NOMO-1 (cell line): ENCODE results near the gene EFHD1.
"Not testable (repeated sequence)": the region's sequence is repeated elsewhere in the genome, so short reads cannot be mapped to it uniquely, and the experiment has no call there.

Experiments
- DNase-seq, 2 experiments: peaks; one replicate each; lab custom pipeline; 2025; ENCODE audit not compliant: unreplicated experiment in 2 of 2; lab: John Stamatoyannopoulos, UW

Gene EFHD1

GRCh38 chr2:232613538-232614134 is 19.8 kb upstream of the EFHD1 start:
- no peak for DNase-seq

- DNase-seq = no peak
These were observed 18.1 kb upstream of the EFHD1 start for GRCh38 chr2:232615339-232615738.

- DNase-seq = no peak
These were observed 12.2 kb upstream of the EFHD1 start for GRCh38 chr2:232621186-232621585.

- no peak for DNase-seq
These were observed 10.8 kb upstream of the EFHD1 start for GRCh38 chr2:232622563-232622962.

GRCh38 chr2:232623768-232624765 is 9.3 kb upstream of the EFHD1 start:
- no peak for DNase-seq

- DNase-seq = no peak
These were observed 6.8 kb upstream of the EFHD1 start for GRCh38 chr2:232626584-232626983.

GRCh38 chr2:232628466-232629128 is 4.8 kb upstream of the EFHD1 start:
- no peak for DNase-seq

- no peak for DNase-seq
These were observed 4.3 kb upstream of the EFHD1 start for GRCh38 chr2:232629129-232629475.

- no peak for DNase-seq
These were observed 1.0 kb upstream of the EFHD1 start for GRCh38 chr2:232632229-232632903.

- DNase-seq = no peak
These were observed 446 bp upstream of the EFHD1 start for GRCh38 chr2:232632904-232633412.

- no peak for DNase-seq
These were observed 1.1 kb downstream of the EFHD1 start for GRCh38 chr2:232634206-232635150.

GRCh38 chr2:232635376-232635775 is 2.0 kb downstream of the EFHD1 start:
- DNase-seq = not testable (repeated sequence)

- no peak for DNase-seq
These were observed 2.4 kb downstream of the EFHD1 start for GRCh38 chr2:232635820-232636219.

GRCh38 chr2:232636788-232637420 is 3.5 kb downstream of the EFHD1 start:
- no peak for DNase-seq

GRCh38 chr2:232637866-232638583 is 4.6 kb downstream of the EFHD1 start:
- no peak for DNase-seq

GRCh38 chr2:232641153-232641848 is 7.9 kb downstream of the EFHD1 start:
- no peak for DNase-seq

GRCh38 chr2:232643147-232643425 is 9.7 kb downstream of the EFHD1 start:
- no peak for DNase-seq

- DNase-seq = no peak
These were observed 10.5 kb downstream of the EFHD1 start for GRCh38 chr2:232643813-232644347.
